DMS53 treated with DMSO at 0.1 percent for 48 hours (cell line): Measurements from ENCODE around the gene MAP2K5.

Experiments used
- DNase-seq: peaks from one replicate; lab custom pipeline; 2025; ENCODE audit not compliant: unreplicated experiment; lab: John Stamatoyannopoulos, UW

MAP2K5 gene

GRCh38 chr15:67521029-67521782 lies 21.3 kb upstream of the MAP2K5 start, which contains the start of gene C15orf61:
C15orf61 (plus strand) TSS chr15:67521131; CDS start chr15:67521249, 118 bp downstream.
- peak; percentile 72 for DNase-seq

DNA sequence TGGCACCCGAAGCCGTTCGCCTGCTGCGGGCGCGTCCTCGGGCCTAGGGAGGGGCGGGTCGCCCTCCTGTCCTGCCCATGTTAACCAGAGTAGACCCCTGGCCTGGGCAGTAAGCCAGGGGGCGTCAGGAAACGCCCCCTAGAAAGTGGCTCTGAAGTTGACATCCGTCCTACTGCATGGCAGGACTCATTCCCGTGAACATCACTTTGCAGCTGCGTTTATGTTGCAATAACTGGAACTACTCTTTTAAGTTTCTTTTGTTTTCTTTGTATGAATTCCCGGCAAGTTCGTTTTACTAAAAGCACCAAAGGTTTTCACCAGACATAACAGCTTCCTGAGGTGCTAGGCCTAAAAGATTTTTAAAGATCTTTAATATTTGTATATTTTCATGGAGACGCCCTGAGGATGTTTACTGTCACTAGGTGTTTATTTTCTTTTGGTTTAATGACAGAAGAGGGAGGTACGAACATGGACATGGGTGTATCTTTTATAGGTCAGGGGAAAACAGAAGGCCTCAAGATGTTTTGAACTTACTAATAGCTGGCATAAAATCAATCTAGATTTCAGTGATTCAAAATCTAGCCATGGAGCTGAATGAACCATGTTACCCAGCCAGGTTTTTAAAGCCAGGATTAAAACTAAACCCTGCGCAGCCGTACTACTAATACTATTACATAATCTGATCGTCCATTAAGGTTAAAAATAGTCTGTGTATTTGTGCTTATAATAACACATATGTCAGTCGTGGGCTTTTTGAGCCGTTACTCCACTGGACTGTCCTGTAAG lies 20.5 kb upstream of the MAP2K5 start:
- DNase-seq: no peak

DNA sequence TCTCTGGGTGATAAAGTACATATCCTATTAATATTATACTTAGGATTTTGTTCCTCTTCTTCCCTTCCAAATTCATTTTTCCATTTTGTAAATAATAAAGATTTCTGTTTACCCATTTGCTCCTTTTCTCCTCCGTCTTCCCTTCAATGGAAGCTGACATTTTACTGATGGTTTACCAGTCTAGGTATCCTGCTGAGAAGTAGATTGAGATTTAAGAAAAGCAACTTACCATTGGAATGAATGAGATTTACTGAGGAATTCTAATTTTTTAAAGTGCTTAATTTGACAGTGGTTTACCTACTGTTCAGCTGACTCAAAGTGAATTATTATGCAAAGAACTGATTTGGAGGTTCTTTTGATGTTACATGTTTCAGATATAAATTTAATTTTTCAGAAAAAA lies 19.2 kb upstream of the MAP2K5 start:
- DNase-seq: no peak

- DNase-seq: no peak
Observed at GRCh38 chr15:67524235-67524634, 18.3 kb upstream of the MAP2K5 start.

DNA sequence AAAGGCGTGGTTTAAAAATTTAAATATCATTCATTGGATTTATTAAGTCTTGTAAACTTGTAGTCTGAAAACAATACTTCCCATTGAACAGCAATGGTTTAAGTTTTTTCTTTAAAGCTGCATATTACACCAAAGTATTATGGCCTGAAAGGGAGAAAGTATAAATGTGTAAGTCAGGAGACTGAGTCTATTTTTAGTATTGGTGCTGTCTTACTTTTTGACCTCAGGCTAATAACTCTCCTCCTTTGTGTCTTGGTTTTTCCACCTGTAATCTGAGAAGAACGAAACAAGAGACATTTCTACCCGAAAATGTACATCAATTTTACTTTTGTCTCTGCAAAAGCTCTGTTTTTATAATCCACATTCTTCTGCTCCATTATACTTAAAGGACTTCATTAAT lies 14.0 kb upstream of the MAP2K5 start:
- DNase-seq: no peak

GRCh38 chr15:67531379-67531914 lies 11.1 kb upstream of the MAP2K5 start:
- DNase-seq: no peak

DNA sequence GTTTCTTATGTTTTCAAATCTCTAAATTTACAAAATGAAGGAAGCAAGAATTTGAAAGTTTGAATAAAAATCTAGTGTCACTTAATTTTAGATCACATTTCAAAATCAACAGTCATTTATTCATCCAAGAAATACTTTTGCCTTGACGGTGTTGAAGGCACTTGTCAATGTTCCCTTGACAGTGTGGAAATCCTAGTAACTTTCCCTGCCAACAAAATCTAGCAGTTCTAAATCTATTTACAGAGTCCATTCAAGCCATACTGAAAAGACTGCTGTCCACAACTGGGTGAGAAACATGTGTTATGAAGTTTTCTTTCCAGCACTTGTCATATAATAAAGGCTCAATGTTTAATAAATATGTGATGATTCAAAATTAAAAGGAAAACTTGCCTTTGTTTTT lies 8.6 kb upstream of the MAP2K5 start:
- DNase-seq: no peak

DNA sequence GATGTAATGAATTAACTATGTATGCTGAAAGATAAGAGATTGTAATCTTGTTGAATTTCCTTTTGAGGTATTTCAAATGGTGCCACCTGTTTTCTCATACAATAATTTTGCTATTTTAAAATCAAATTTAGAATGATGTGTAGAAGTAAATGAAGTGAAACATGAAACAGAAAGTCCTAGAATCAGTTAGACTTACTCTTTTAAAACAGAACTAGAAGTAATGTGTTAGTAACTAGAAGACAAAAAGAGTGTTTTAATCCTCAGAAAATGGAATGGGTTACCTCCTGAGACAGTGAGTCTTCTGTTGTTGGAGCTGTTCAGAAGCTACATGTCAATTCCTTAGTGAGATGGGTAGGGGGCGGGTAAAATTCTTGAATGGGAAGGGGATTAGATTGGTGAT lies 8.1 kb upstream of the MAP2K5 start:
- DNase-seq: no peak

DNA sequence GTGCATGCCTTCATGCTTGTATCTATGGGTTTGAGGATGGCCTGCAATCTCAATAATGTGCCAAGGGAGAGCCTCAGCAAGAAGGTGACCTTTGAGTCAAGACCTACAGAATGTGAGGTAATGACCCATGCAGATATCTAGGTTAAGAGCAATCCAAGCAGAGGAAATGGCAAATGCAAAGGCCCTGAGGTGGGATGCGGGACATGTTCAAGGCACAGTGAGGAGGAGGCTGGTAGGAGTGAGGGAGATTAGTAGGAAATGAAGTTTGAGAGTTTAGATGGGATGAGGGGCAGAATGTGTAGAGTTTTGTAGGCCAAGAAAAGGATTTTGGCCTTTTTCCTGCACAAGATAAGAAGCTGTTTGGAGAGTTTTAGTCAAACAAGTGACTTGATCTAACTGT lies 4.7 kb upstream of the MAP2K5 start:
- no peak for DNase-seq

- no peak for DNase-seq
Observed at GRCh38 chr15:67543348-67543718, 830 bp downstream of the MAP2K5 start.

DNA sequence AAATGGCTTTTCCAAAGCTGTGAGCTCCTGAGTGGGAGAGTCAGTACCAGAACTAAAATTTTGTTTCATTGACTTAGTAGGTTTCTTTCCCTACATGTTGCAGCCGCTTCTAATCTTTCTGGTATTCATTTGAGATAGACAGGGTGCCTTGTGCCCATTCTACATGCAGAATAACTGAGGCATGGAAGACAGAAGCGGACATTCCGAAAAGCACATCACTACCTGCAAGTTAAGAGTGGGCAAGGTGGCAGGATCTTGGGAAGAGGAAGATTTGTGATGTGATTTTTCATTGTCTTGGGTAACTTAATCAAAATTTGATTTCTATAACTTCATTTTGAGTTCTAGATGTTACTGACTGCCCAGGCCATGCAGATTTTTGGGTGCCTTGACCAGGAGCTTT lies 2.0 kb downstream of the MAP2K5 start:
- no peak for DNase-seq

GRCh38 chr15:67545864-67546263 lies 3.4 kb downstream of the MAP2K5 start:
- DNase-seq: no peak

DNA sequence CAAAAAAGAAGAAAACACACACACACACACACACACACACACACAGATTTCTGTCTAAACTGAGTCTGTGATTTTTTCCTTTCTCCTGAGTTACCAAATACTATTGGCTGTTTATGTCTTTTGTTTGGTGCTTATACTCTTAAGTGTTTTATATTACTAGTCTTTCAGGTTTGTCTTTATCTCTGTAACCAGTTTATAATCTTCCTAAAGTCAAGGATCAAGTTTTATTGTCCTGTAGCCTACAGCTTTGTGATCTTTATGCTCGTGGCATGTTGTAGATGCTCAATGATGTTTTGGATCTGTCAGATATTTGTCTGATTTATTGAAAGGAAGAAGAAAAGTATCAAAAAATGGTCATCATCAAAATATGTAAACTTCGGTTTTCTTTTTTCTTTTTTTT lies 4.6 kb downstream of the MAP2K5 start:
- no peak for DNase-seq

DNA sequence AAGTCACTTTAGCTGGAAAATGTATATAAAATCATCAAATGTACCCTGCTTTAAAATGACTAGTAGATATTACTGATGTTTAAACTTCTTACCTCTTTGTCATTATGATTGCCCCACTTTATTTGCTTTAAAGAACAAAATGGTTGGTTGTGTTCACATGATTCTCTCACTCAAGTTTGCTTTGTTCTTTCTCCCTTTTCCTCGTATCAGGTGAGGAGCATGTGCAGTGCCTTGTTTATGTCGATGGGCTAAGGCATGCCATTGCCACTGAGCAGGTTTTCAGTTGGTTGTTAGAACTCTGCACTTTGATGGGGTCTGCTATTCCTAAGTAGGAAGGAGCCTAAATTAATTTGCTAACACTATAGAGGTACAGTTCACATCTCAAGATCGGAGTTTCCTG lies 5.3 kb downstream of the MAP2K5 start:
- no peak for DNase-seq

DNA sequence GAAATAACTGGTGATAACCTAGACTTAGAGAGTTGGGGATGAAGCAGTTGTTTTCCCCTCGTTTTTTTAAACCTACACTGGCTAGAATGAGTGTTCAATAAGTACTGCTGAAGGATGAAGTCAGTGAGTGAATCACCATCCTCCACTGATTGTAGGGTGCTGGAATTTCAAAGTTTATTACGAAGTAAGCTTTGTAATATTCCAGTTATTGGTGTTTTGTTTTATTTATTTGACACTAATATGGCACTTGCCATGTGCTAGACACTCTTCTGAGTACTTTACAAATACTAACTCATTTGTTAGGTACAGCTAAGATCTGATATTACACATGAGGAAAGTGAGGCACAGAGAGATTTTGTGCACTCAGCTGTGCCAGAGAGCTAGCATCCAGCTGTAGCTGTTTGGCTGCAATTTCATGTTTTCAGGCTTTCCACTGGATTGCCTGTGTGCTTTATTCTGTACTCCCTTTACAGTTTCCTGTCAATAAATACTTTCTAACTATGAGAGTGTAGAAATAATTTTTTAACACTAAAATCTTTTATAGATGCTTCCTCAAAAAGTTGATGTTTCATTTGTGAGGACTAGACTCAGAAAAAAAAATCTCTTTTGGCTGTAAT lies 5.8 kb downstream of the MAP2K5 start:
- no peak for DNase-seq

GRCh38 chr15:67548862-67549651 lies 6.6 kb downstream of the MAP2K5 start:
- DNase-seq: no peak

DNA sequence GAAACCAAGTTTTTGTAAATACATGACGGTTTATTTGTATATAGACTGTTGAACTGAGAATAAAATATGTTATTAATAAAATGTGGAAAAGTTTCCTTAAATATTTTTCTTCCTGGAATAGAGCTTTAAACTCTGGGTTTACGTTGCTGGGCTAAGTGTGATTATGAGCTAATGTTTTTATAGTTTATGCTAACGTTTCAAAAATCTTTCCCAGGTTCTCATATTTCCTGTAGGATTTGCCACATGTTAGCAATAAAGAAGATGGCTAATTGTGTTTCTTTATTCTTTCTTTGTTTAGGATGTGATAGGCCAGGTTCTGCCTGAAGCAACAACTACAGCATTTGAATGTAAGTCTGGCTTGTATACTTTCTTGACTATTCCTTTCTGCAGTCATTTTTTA lies 7.2 kb downstream of the MAP2K5 start:
- DNase-seq: no peak

DNA sequence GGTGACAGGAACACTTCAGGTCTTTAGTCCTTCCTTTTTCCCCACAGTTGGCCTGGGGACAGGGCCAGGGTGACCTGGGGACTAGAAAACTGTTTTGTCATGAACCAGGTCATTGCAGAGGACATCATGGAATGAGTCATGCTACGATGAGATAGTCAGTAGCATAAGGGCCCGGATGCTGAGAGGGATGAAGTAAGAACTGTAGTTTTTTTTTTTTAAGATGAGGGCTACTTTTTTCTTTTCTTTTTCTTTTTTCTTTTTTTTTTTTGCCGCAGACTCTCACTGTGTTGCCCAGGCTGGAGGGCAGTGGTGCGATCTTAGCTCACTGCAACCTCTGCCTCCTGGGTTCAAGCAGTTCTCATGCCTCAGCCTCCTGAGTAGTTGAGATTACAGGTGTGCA lies 8.0 kb downstream of the MAP2K5 start:
- DNase-seq: no peak

- no peak for DNase-seq
Observed at GRCh38 chr15:67551207-67551743, 8.8 kb downstream of the MAP2K5 start.

- no peak for DNase-seq
Observed at GRCh38 chr15:67554580-67554979, 12.1 kb downstream of the MAP2K5 start.
